IgD-negative memory B cell (primary cell): ENCODE results near the gene ZNF407. TPM values are rescaled to one million over a fixed set of nuclear protein-coding genes. Genes with fewer than 3 reads are reported as not detected.
"Not testable (repeated sequence)": the region's sequence is repeated elsewhere in the genome, so short reads cannot be mapped to it uniquely, and the experiment has no call there.

Experiments
- H3K27ac Mint-ChIP-seq, 3 donors: one replicate each; pipeline ENCODE4 v1.8.0; 2020 to 2022; ENCODE audit warnings: mild to moderate bottlenecking in 3 of 3, mixed read lengths in 3 of 3, moderate library complexity in 1 of 3
- H3K27me3 Mint-ChIP-seq: one replicate; pipeline ENCODE4 v1.8.0; 2021; ENCODE audit warnings: mixed read lengths
- H3K36me3 Mint-ChIP-seq: one replicate; pipeline ENCODE4 v1.8.0; 2020; ENCODE audit warnings: mild to moderate bottlenecking, mixed read lengths
- H3K4me1 Mint-ChIP-seq, 3 donors: one replicate each; pipeline ENCODE4 v1.8.0; 2020 to 2022; ENCODE audit warnings: mixed read lengths in 3 of 3, mild to moderate bottlenecking in 1 of 3
- H3K4me3 Mint-ChIP-seq, 4 donors: one replicate each; pipeline ENCODE4 v1.8.0; 2020 to 2022; ENCODE audit warnings: mild to moderate bottlenecking in 4 of 4, mixed read lengths in 4 of 4, moderate library complexity in 3 of 4
- H3K9me3 Mint-ChIP-seq, 3 donors: one replicate each; pipeline ENCODE4 v1.8.0; 2020 to 2021; ENCODE audit warnings: mixed read lengths in 3 of 3, mild to moderate bottlenecking in 1 of 3
- polyA plus RNA-seq: library from polyadenylated mRNA; unstranded; fragments of 300-500 nt; fragmentation: Illumina TruSeq; gene quantifications from one replicate; pipeline ENCODE4 v1.2.3, GENCODE V29; 2021

The ZNF407 gene
- polyA plus RNA-seq, 1 donor from 2014 or later = 3.8 TPM

- Mint-ChIP-seq H3K36me3 (peaks cover 21% of the 10 kb centered on the region), H3K27me3 (no peaks in the 10 kb centered on the region), H3K27ac (no peak overlapping the region), H3K4me3 (no peak overlapping the region), H3K9me3 (peaks cover 0 to 15% (median 0%) of the 10 kb centered on the region in 3 donors), H3K4me1 (peaks cover 0 to 4% (median 2%) of the 10 kb centered on the region in 3 donors)
These were observed 369.8 kb downstream of the ZNF407 start for GRCh38 chr18:74967438-74967837.

DNA sequence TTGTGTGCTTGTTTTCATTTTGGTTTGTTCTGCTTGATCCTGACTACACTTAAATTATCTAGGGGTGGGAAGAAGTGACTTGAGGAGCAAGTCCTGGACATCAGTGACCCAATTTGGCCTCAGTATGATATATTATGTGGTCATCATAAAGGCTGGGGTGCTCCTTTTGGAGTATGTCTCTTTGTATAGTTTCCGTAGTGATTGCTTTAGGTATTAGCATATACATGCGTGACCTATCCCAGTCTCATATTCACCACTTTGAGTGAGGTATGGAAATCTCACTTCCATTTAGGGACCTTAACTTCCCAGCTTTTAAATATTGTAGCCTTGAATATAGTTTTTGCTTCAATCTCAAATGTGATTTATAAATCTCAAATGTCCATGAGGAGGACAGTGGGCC lies 370.3 kb downstream of the ZNF407 start:
- H3K4me3 Mint-ChIP-seq = no peak overlapping the region
- no peak overlapping the region for H3K27ac Mint-ChIP-seq
- H3K27me3 Mint-ChIP-seq = no peaks in the 10 kb centered on the region
- peaks cover 0 to 4% (median 2%) of the 10 kb centered on the region in 3 donors for H3K4me1 Mint-ChIP-seq
- H3K9me3 Mint-ChIP-seq = peaks cover 0 to 15% (median 0%) of the 10 kb centered on the region in 3 donors
- H3K36me3 Mint-ChIP-seq = peaks cover 21% of the 10 kb centered on the region

GRCh38 chr18:74971358-74971757 lies 373.7 kb downstream of the ZNF407 start:
- not testable (repeated sequence) for H3K27me3 Mint-ChIP-seq, H3K27ac Mint-ChIP-seq, H3K4me1 Mint-ChIP-seq, H3K4me3 Mint-ChIP-seq, H3K9me3 Mint-ChIP-seq
- peaks cover 12% of the 10 kb centered on the region for H3K36me3 Mint-ChIP-seq

DNA sequence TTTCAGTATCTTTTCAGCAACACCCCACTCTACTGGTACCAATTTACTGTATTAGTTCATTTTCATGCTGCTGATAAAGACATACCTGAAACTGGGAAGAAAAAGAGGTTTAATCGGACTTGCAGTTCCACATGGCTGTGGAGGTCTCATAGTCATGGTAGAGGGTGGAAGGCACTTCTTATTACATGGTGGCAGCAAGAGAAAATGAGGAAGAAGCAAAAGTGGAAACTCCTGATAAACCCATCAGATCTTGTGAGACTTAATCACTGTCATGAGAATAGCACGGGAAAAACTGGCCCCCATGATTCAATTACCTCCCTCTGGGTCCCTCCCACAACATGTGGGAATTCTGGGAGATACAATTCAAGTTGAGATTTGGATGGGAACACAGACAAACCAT lies 374.1 kb downstream of the ZNF407 start:
- H3K27ac Mint-ChIP-seq, H3K36me3 Mint-ChIP-seq, H3K9me3 Mint-ChIP-seq, H3K27me3 Mint-ChIP-seq, H3K4me3 Mint-ChIP-seq, H3K4me1 Mint-ChIP-seq: not testable (repeated sequence)

- H3K9me3 Mint-ChIP-seq = no peaks in the 10 kb centered on the region
- H3K4me1 Mint-ChIP-seq = peaks cover 0 to 3% (median 2%) of the 10 kb centered on the region in 3 donors
- H3K36me3 Mint-ChIP-seq = peaks cover 15% of the 10 kb centered on the region
- no peaks in the 10 kb centered on the region for H3K27me3 Mint-ChIP-seq
- no peak overlapping the region for H3K27ac Mint-ChIP-seq
- no peak overlapping the region for H3K4me3 Mint-ChIP-seq
These were observed 374.7 kb downstream of the ZNF407 start for GRCh38 chr18:74972354-74972753.

DNA sequence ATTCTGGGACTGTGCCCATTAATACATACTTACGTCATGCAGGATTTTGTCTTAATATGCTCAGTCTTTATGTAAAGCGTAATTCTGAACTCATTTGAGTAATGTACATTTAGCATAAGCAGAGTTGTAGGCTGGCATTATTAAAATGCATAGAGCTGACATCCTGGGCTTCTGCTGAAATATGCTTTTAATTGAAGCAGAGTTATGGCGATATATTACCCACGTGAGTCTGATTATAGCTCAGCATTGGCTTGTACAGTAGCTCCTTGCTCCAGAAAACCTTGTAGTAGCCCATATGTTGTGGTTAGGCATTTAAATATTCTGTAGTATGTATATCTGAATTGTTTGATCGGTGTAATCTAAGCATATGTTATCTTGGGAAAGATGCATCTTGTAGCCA lies 377.3 kb downstream of the ZNF407 start:
- peaks cover 0 to 2% (median 1%) of the 10 kb centered on the region in 3 donors for H3K4me1 Mint-ChIP-seq
- peaks cover 18% of the 10 kb centered on the region for H3K36me3 Mint-ChIP-seq
- H3K9me3 Mint-ChIP-seq = no peaks in the 10 kb centered on the region
- H3K27ac Mint-ChIP-seq = no peak overlapping the region
- no peaks in the 10 kb centered on the region for H3K27me3 Mint-ChIP-seq
- H3K4me3 Mint-ChIP-seq = no peak overlapping the region

DNA sequence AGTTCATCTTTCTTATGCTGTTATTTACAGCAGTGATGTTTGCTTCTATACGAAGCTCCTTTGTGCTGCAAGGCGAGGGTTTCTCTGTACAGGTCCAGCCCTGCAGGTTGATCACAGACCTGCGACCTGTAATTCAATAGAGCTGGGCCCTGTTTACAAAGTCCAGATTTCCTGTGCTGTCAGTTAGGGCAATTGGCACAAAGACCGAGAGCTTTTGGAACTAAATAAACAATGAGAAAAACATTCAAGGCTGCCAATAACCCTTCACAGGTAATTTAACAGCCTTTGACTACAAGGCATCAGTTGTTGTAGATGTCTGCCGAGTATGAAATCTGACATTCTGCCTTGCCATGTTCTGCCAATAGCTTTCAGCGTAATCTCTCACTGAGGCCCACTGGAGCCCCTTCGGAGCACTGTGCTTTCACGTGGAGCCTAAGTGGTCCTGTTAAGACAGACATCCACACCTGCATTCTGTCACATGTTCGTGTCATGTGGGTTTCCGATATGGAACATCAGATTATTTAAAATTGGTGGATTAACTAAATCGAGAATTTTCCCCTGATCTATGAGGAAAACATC lies 378.8 kb downstream of the ZNF407 start:
- H3K4me3 Mint-ChIP-seq = no peak overlapping the region
- H3K27me3 Mint-ChIP-seq = no peaks in the 10 kb centered on the region
- peaks cover 0 to 2% (median 1%) of the 10 kb centered on the region in 3 donors for H3K4me1 Mint-ChIP-seq
- H3K9me3 Mint-ChIP-seq = no peaks in the 10 kb centered on the region
- H3K36me3 Mint-ChIP-seq = peaks cover 19% of the 10 kb centered on the region
- H3K27ac Mint-ChIP-seq = no peak overlapping the region

GRCh38 chr18:74977041-74977440 lies 379.4 kb downstream of the ZNF407 start:
- Mint-ChIP-seq H3K9me3 (no peaks in the 10 kb centered on the region), H3K4me3 (no peak overlapping the region), H3K27me3 (no peaks in the 10 kb centered on the region), H3K27ac (no peak overlapping the region), H3K36me3 (peaks cover 15% of the 10 kb centered on the region), H3K4me1 (peaks cover 0 to 2% (median 0%) of the 10 kb centered on the region in 3 donors)

- Mint-ChIP-seq H3K4me1 (no peaks in the 10 kb centered on the region), H3K9me3 (no peaks in the 10 kb centered on the region), H3K27ac (no peak overlapping the region), H3K4me3 (peak overlapping the region in 1 of 4 donors; percentile 51), H3K27me3 (no peaks in the 10 kb centered on the region), H3K36me3 (peaks cover 17% of the 10 kb centered on the region)
These were observed 383.0 kb downstream of the ZNF407 start for GRCh38 chr18:74980669-74981068.

DNA sequence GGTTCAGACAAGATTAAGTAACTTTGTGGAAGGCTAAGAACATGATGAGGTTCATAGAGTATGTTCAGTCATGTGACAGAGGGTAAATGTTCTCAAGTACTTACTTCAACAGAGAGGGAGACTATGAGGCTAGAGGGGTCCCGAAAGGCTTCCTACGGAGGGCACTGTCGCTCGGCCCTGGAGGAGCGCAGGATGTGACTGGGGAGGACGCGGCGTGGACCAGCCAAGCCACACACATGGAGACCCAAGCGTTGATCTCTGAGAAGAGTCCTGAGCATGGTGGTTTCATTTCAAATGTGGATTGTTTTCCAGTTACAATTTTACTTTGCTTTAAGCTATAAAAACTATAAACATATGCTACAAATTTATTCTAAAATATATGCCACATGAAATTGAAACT lies 383.8 kb downstream of the ZNF407 start:
- Mint-ChIP-seq H3K27me3 (no peaks in the 10 kb centered on the region), H3K4me1 (no peaks in the 10 kb centered on the region), H3K36me3 (peaks cover 21% of the 10 kb centered on the region), H3K27ac (no peak overlapping the region), H3K9me3 (no peaks in the 10 kb centered on the region), H3K4me3 (no peak overlapping the region)

DNA sequence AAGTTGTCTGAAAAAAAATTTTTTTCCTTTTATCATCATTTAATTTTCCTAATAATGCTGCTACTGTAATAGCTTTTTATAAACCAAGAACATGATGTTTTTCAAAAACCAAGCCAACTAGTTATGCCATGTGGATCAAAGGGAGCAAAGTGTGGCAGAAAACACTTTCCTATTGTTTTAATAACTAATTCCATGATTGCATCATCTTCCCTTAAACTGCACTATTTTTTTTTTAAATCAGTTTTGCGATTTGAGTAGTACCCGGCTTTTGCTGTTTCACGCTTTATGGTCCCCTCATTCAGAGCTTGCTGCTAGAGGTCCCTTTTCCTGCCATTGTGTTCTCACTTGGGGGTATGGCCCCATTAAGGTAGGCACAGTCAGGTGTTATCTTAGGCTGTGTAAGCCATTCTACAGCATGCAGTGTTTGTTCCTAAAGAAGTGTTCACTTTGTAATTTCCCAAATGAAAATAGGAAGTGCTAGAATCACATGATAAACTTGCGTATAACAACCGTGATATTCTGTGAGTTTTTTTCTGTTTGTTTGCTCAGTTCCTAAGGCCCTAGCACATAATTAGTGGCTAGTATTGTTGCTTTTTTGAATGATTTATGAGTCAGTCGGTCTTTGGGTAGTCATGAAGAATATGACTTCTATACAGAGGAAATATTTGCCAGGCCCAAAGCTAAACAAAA lies 385.4 kb downstream of the ZNF407 start:
- H3K27ac Mint-ChIP-seq = no peak overlapping the region
- no peaks in the 10 kb centered on the region for H3K27me3 Mint-ChIP-seq
- H3K9me3 Mint-ChIP-seq = no peaks in the 10 kb centered on the region

GRCh38 chr18:74989134-74989533 lies 391.5 kb downstream of the ZNF407 start:
- H3K4me1 Mint-ChIP-seq = peaks cover 5 to 15% (median 12%) of the 10 kb centered on the region in 3 donors
- H3K27me3 Mint-ChIP-seq = no peaks in the 10 kb centered on the region
- no peak overlapping the region for H3K27ac Mint-ChIP-seq
- peaks cover 9% of the 10 kb centered on the region for H3K36me3 Mint-ChIP-seq
- H3K4me3 Mint-ChIP-seq = no peak overlapping the region
- peaks cover 0 to 2% (median 0%) of the 10 kb centered on the region in 3 donors for H3K9me3 Mint-ChIP-seq

More for the DNA sequence above, 385.4 kb downstream of the ZNF407 start:
- no peak overlapping the region for H3K4me3 Mint-ChIP-seq
- peaks cover 17% of the 10 kb centered on the region for H3K36me3 Mint-ChIP-seq
- no peaks in the 10 kb centered on the region for H3K4me1 Mint-ChIP-seq

DNA sequence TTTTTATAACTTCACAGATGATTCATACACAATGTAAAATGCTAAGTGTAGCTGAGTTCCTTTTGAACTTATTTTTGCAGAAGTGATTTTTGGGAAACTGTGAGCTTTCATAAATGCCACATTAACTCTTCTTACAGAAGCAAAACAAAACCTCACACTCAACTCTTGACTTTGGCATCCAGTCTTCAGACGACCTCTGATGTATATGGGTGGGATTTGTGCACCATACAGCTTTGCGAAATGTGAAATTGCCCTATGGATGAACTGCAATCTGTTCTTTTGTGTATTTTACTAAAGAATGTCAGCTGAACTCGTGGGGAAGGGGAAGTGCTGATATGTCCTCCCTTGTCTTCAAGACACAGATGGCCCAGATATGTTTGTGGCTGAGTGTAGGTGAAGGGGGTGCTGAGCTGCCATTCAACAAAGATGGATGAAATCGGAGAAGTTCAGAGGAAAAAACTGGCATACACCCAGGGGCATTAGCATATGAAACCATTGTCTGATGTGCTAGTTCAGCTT lies 393.0 kb downstream of the ZNF407 start:
- no peak overlapping the region for H3K27ac Mint-ChIP-seq
- peaks cover 14 to 29% (median 23%) of the 10 kb centered on the region in 3 donors for H3K4me1 Mint-ChIP-seq
- peaks cover 9% of the 10 kb centered on the region for H3K36me3 Mint-ChIP-seq
- H3K27me3 Mint-ChIP-seq = no peaks in the 10 kb centered on the region
- no peak overlapping the region for H3K4me3 Mint-ChIP-seq
- H3K9me3 Mint-ChIP-seq = peaks cover 0 to 2% (median 0%) of the 10 kb centered on the region in 3 donors

- Mint-ChIP-seq H3K36me3 (peaks cover 2% of the 10 kb centered on the region), H3K27me3 (no peaks in the 10 kb centered on the region), H3K9me3 (no peaks in the 10 kb centered on the region), H3K4me3 (peak overlapping the region; percentile 30 to 93 (median 76)), H3K27ac (peak overlapping the region; percentile 2 to 95 (median 90)), H3K4me1 (peaks cover 15 to 29% (median 23%) of the 10 kb centered on the region in 3 donors)
These were observed 397.1 kb downstream of the ZNF407 start for GRCh38 chr18:74994502-74995418.

GRCh38 chr18:74995419-74995736 lies 397.7 kb downstream of the ZNF407 start:
- Mint-ChIP-seq H3K4me1 (peaks cover 15 to 28% (median 23%) of the 10 kb centered on the region in 3 donors), H3K9me3 (no peaks in the 10 kb centered on the region), H3K36me3 (peaks cover 2% of the 10 kb centered on the region), H3K4me3 (peak overlapping the region in 2 of 4 donors; percentile 20 to 80), H3K27ac (no peak overlapping the region), H3K27me3 (no peaks in the 10 kb centered on the region)
